HEK293 (cell line): ENCODE results near the gene CREB3L1.

Experiments
- CTCF ChIA-PET: fragments of 350-600 bp; formaldehyde crosslinking; extraction: SDS; loops from one replicate; lab custom pipeline; 2021; ENCODE audit warnings: antibody characterized with exemption; lab: Yijun Ruan, JAX
- POLR2A ChIA-PET: fragments of 300-600 bp; formaldehyde crosslinking; extraction: SDS; loops from one replicate; lab custom pipeline; 2020; ENCODE audit warnings: antibody characterized with exemption, inconsistent platforms; lab: Yijun Ruan, JAX
- H3K27ac ChIP-seq: fragments of 200-500 bp; sonication (Bioruptor generic); 2 replicates; pipeline ENCODE4 v1.5.1; 2014; ENCODE audit warnings: low read depth, low read length, control low read depth, inconsistent platforms; ENCODE audit errors: extremely low read depth
- H3K36me3 ChIP-seq, 2 experiments: fragments of 200-500 bp in 1 of 2; sonication (Bioruptor generic) in 1 of 2; 1 replicate in 1 of 2; 2 replicates in 1 of 2; pipeline ENCODE4 v1.5.1; 2014 to 2017; ENCODE audit warnings: inconsistent platforms in 2 of 2, low read length in 2 of 2; ENCODE audit not compliant: control insufficient read depth in 2 of 2, insufficient read depth in 1 of 2
- H3K4me1 ChIP-seq: fragments of 200-500 bp; sonication (Bioruptor generic); 2 replicates; pipeline ENCODE4 v1.5.1; 2014; ENCODE audit warnings: mild to moderate bottlenecking, low read length, inconsistent platforms; ENCODE audit not compliant: control insufficient read depth, insufficient read depth
- H3K4me3 ChIP-seq: 2 replicates; pipeline ENCODE4 v1.5.1; 2011; ENCODE audit warnings: low read depth, mild to moderate bottlenecking, control low read depth, low read length, moderate library complexity
- H3K9me3 ChIP-seq: fragments of 200-500 bp; sonication (Bioruptor generic); 2 replicates; pipeline ENCODE4 v1.5.1; 2014; ENCODE audit warnings: low read depth, low read length, inconsistent platforms; ENCODE audit not compliant: control insufficient read depth, insufficient read depth
- BCL11A ChIP-seq: fragments of 450-650 bp; formaldehyde crosslinking; IDR thresholded peaks from 2 replicates; pipeline ENCODE4 v1.5.1; 2016; ENCODE audit warnings: low read depth, missing biosample characterization, missing genetic modification characterization
- OVOL3 ChIP-seq: fragments of 450-650 bp; formaldehyde crosslinking; IDR thresholded peaks from 2 replicates; pipeline ENCODE4 v1.5.1; 2016; ENCODE audit warnings: missing biosample characterization, missing genetic modification characterization
- RBAK ChIP-seq: fragments of 450-650 bp; formaldehyde crosslinking; IDR thresholded peaks from 2 replicates; pipeline ENCODE4 v1.5.1; 2016; ENCODE audit warnings: missing biosample characterization, missing genetic modification characterization
- WT1 ChIP-seq: fragments of 450-650 bp; formaldehyde crosslinking; IDR thresholded peaks from 2 replicates; pipeline ENCODE4 v1.5.1; 2016; ENCODE audit warnings: missing biosample characterization, missing genetic modification characterization
- ZFP69B ChIP-seq: fragments of 450-650 bp; formaldehyde crosslinking; IDR thresholded peaks from 2 replicates; pipeline ENCODE4 v1.5.1; 2016; ENCODE audit warnings: missing biosample characterization, missing genetic modification characterization
- ZNF174 ChIP-seq: fragments of 450-650 bp; formaldehyde crosslinking; IDR thresholded peaks from 2 replicates; pipeline ENCODE4 v1.5.0; 2017; ENCODE audit warnings: missing biosample characterization, mild to moderate bottlenecking, missing genetic modification characterization
- ZNF175 ChIP-seq: fragments of 450-650 bp; formaldehyde crosslinking; IDR thresholded peaks from 2 replicates; pipeline ENCODE4 v1.5.1; 2016; ENCODE audit warnings: missing biosample characterization, missing genetic modification characterization
- ZNF26 ChIP-seq: fragments of 450-650 bp; formaldehyde crosslinking; IDR thresholded peaks from 2 replicates; pipeline ENCODE4 v1.5.1; 2016; ENCODE audit warnings: missing biosample characterization, missing genetic modification characterization
- ZNF350 ChIP-seq: fragments of 450-650 bp; formaldehyde crosslinking; IDR thresholded peaks from 2 replicates; pipeline ENCODE4 v1.5.0; 2017; ENCODE audit warnings: missing biosample characterization, mild to moderate bottlenecking, missing genetic modification characterization
- ZNF391 ChIP-seq: fragments of 450-650 bp; formaldehyde crosslinking; IDR thresholded peaks from 2 replicates; pipeline ENCODE4 v1.5.1; 2016; ENCODE audit warnings: low read depth, missing biosample characterization, missing genetic modification characterization, borderline replicate concordance
- ZNF501 ChIP-seq: fragments of 450-650 bp; formaldehyde crosslinking; IDR thresholded peaks from 2 replicates; pipeline ENCODE4 v1.5.1; 2016; ENCODE audit warnings: missing biosample characterization, missing genetic modification characterization
- ZNF530 ChIP-seq: fragments of 450-650 bp; formaldehyde crosslinking; IDR thresholded peaks from 2 replicates; pipeline ENCODE4 v1.5.1; 2016; ENCODE audit warnings: low read depth, missing biosample characterization, missing genetic modification characterization
- ZNF571 ChIP-seq: fragments of 450-650 bp; formaldehyde crosslinking; IDR thresholded peaks from 2 replicates; pipeline ENCODE4 v1.5.0; 2017; ENCODE audit warnings: missing biosample characterization, missing genetic modification characterization
- ZNF596 ChIP-seq: fragments of 450-650 bp; IDR thresholded peaks from 2 replicates; pipeline ENCODE4 v1.5.0; 2018; ENCODE audit warnings: missing biosample characterization, mild to moderate bottlenecking, missing genetic modification characterization, moderate library complexity
- ZNF610 ChIP-seq: fragments of 450-650 bp; formaldehyde crosslinking; IDR thresholded peaks from 2 replicates; pipeline ENCODE4 v1.5.1; 2016; ENCODE audit warnings: missing biosample characterization, missing genetic modification characterization, borderline replicate concordance
- ZNF624 ChIP-seq: fragments of 450-650 bp; formaldehyde crosslinking; IDR thresholded peaks from 2 replicates; pipeline ENCODE4 v1.5.1; 2017; ENCODE audit warnings: missing biosample characterization, missing genetic modification characterization
- ZNF660 ChIP-seq: fragments of 450-650 bp; IDR thresholded peaks from 2 replicates; pipeline ENCODE4 v1.5.1; 2018; ENCODE audit warnings: missing biosample characterization, mild to moderate bottlenecking, missing genetic modification characterization
- ZNF747 ChIP-seq: fragments of 450-650 bp; formaldehyde crosslinking; IDR thresholded peaks from 2 replicates; pipeline ENCODE4 v1.5.1; 2016; ENCODE audit warnings: missing biosample characterization, missing genetic modification characterization
- ZSCAN16 ChIP-seq: fragments of 450-650 bp; formaldehyde crosslinking; IDR thresholded peaks from 2 replicates; pipeline ENCODE4 v1.5.1; 2016; ENCODE audit warnings: missing biosample characterization, missing genetic modification characterization
- TF ChIP-seq, protein P1 (sequence below): sonication (generic); formaldehyde crosslinking; IDR thresholded peaks from 2 replicates; pipeline ENCODE4 v1.8.1; 2022; ENCODE audit warnings: mild to moderate bottlenecking, moderate library complexity, missing genetic modification reagents
- TF ChIP-seq, protein P2 (sequence below): fragments of 450-650 bp; formaldehyde crosslinking; IDR thresholded peaks from 2 replicates; pipeline ENCODE4 v1.5.1; 2016; ENCODE audit warnings: missing biosample characterization, missing genetic modification characterization

The CREB3L1 gene

DNA sequence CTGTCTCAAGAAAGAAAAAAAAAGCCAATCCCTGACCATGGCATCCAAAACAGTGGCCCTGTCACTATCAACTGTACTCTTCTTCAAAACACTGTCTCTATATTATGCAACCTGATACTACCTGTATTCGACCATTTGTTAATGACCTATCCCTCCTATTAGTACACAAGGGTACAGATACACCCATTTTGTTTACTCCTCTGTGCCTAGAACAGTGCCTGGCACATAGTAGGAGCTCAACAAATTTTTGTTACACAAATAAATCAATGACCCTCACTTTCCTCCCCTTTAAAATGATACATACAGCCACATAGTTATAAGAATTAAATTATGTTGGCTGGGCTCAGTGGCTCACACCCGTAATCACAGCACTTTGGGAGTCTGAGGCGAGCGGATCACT is 13.4 kb upstream of the CREB3L1 start:
- no peaks in the 10 kb centered on the region for H3K36me3 ChIP-seq
- POLR2A ChIA-PET = interaction anchor here (0.9 kb wide), 1 partner anchor 14 kb away, joined by 3 read pairs; no protein-coding TSS in a partner anchor
- H3K9me3 ChIP-seq = no peaks in the 10 kb centered on the region
- TF ChIP-seq, protein P1, sequence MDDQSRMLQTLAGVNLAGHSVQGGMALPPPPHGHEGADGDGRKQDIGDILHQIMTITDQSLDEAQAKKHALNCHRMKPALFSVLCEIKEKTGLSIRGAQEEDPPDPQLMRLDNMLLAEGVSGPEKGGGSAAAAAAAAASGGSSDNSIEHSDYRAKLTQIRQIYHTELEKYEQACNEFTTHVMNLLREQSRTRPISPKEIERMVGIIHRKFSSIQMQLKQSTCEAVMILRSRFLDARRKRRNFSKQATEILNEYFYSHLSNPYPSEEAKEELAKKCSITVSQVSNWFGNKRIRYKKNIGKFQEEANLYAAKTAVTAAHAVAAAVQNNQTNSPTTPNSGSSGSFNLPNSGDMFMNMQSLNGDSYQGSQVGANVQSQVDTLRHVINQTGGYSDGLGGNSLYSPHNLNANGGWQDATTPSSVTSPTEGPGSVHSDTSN (CRISPR knock-in tag) = no peak
- TF ChIP-seq WT1 (tag by site-specific recombination) = no peak
- no peak for TF ChIP-seq RBAK (tag by site-specific recombination)
- no peak for TF ChIP-seq ZNF747 (tag by site-specific recombination)
- no peak for TF ChIP-seq ZNF610 (tag by site-specific recombination)
- no peak for TF ChIP-seq ZNF174
- no peak for TF ChIP-seq BCL11A
- TF ChIP-seq ZNF530 (tag by site-specific recombination) = no peak
- no peak for TF ChIP-seq ZNF624 (tag by site-specific recombination)
- no peak for TF ChIP-seq ZNF660
- TF ChIP-seq, all 188 proteins: peak for 0
- Histone ChIP-seq H3K4me1 (no peaks in the 10 kb centered on the region), H3K27ac (no peak overlapping the region), H3K4me3 (no peak overlapping the region)
- CTCF ChIA-PET = interaction anchor here (0.6 to 1.0 kb wide), 3 partner anchors 8 to 298 kb away, joined by 3 read pairs; no protein-coding TSS in a partner anchor

DNA sequence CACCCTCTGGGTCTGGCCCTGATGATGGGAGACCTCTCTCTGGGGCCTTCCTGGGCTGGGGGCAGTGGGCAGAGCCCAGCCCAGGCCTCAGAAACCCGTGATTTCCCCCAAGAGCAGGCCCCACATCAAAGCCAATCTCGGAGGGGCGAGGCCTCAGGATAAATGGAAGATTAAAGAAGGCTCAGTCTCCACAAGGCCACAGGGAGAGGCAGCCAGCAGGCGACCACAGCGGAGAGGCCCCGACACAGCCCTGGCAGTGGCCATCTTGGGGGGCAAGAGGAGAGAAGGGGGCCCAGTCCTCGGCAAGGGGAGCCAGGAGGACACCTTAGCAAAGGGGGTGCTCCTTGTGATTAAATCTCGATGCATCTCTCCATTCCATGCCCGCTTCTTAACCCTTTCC is 12.5 kb upstream of the CREB3L1 start:
- CTCF ChIA-PET = interaction anchor here (1.0 to 1.2 kb wide), 2 partner anchors 9 to 24 kb away, joined by 3 read pairs; no protein-coding TSS in a partner anchor
- TF ChIP-seq ZNF391 (tag by site-specific recombination) = no peak
- TF ChIP-seq ZNF571 = no peak
- no peak for TF ChIP-seq ZNF660
- TF ChIP-seq ZNF596 (tag by site-specific recombination) = no peak
- TF ChIP-seq ZNF175 (tag by site-specific recombination) = no peak
- no peak for TF ChIP-seq ZSCAN16
- TF ChIP-seq ZNF501 = no peak
- no peak for TF ChIP-seq ZNF26 (tag by site-specific recombination)
- no peak for TF ChIP-seq ZNF350 (tag by site-specific recombination)
- TF ChIP-seq, protein P2, sequence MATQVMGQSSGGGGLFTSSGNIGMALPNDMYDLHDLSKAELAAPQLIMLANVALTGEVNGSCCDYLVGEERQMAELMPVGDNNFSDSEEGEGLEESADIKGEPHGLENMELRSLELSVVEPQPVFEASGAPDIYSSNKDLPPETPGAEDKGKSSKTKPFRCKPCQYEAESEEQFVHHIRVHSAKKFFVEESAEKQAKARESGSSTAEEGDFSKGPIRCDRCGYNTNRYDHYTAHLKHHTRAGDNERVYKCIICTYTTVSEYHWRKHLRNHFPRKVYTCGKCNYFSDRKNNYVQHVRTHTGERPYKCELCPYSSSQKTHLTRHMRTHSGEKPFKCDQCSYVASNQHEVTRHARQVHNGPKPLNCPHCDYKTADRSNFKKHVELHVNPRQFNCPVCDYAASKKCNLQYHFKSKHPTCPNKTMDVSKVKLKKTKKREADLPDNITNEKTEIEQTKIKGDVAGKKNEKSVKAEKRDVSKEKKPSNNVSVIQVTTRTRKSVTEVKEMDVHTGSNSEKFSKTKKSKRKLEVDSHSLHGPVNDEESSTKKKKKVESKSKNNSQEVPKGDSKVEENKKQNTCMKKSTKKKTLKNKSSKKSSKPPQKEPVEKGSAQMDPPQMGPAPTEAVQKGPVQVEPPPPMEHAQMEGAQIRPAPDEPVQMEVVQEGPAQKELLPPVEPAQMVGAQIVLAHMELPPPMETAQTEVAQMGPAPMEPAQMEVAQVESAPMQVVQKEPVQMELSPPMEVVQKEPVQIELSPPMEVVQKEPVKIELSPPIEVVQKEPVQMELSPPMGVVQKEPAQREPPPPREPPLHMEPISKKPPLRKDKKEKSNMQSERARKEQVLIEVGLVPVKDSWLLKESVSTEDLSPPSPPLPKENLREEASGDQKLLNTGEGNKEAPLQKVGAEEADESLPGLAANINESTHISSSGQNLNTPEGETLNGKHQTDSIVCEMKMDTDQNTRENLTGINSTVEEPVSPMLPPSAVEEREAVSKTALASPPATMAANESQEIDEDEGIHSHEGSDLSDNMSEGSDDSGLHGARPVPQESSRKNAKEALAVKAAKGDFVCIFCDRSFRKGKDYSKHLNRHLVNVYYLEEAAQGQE (tag by site-specific recombination) = no peak
- TF ChIP-seq ZFP69B (tag by site-specific recombination) = no peak
- no peak for TF ChIP-seq OVOL3 (tag by site-specific recombination)
- no peak overlapping the region for H3K4me3 ChIP-seq
- no peak overlapping the region for H3K27ac ChIP-seq
- H3K4me1 ChIP-seq = no peaks in the 10 kb centered on the region
- POLR2A ChIA-PET = no interaction called here
- H3K36me3 ChIP-seq = no peaks in the 10 kb centered on the region
- no peaks in the 10 kb centered on the region for H3K9me3 ChIP-seq
